GM23338 (cell line): ENCODE results near the gene DIO1. TPM values are rescaled to one million over a fixed set of nuclear protein-coding genes. Genes with fewer than 3 reads are reported as not detected.
A peak's percentile ranks its signal among the peaks of the same experiment; 100 is the strongest.

Experiments
- ATAC-seq: fragments of 200-7000 bp; cut with Tn5 transposase; 3 replicates; pipeline ENCODE4 v1.9.1; 2020
- DNase-seq: peaks from one replicate; pipeline ENCODE4 v3.0.0-alpha.2; 2015; ENCODE audit warnings: low spot score
- H2AFZ ChIP-seq: fragments of 200-600 bp; sonication (generic); 2 replicates; pipeline ENCODE4 v1.8.0; 2016; ENCODE audit warnings: antibody characterized with exemption, mild to moderate bottlenecking, moderate library complexity
- H3F3A ChIP-seq: fragments of 200-600 bp; sonication (generic); replicated peaks from 2 replicates; pipeline ENCODE4 v1.8.0; 2017; ENCODE audit warnings: antibody characterized with exemption, mixed run types, low read depth
- H3K27ac ChIP-seq: fragments of 200-600 bp; sonication (generic); 2 replicates; pipeline ENCODE4 v1.6.1; 2016; ENCODE audit warnings: low read depth
- H3K27me3 ChIP-seq: fragments of 200-600 bp; sonication (generic); 2 replicates; pipeline ENCODE4 v1.8.0; 2016; ENCODE audit warnings: mild to moderate bottlenecking, mixed run types, moderate library complexity; ENCODE audit not compliant: insufficient read depth
- H3K36me3 ChIP-seq: fragments of 200-600 bp; sonication (generic); 2 replicates; pipeline ENCODE4 v1.8.0; 2016; ENCODE audit warnings: mild to moderate bottlenecking; ENCODE audit not compliant: insufficient read depth
- H3K4me1 ChIP-seq: fragments of 200-600 bp; sonication (generic); 2 replicates; pipeline ENCODE4 v1.8.0; 2016; ENCODE audit warnings: mild to moderate bottlenecking, moderate library complexity; ENCODE audit not compliant: insufficient read depth
- H3K4me2 ChIP-seq: fragments of 200-600 bp; sonication (generic); 2 replicates; pipeline ENCODE4 v1.7.1; 2017; ENCODE audit warnings: mixed run types
- H3K4me3 ChIP-seq: fragments of 200-600 bp; sonication (generic); 2 replicates; pipeline ENCODE4 v1.6.1; 2016; ENCODE audit warnings: mixed run types
- H3K79me2 ChIP-seq: fragments of 200-600 bp; sonication (generic); replicated peaks from 2 replicates; pipeline ENCODE4 v1.8.0; 2017; ENCODE audit warnings: mild to moderate bottlenecking; ENCODE audit not compliant: insufficient read depth
- H3K9me2 ChIP-seq: fragments of 200-600 bp; sonication (generic); 2 replicates; pipeline ENCODE4 v1.8.0; 2017; ENCODE audit not compliant: insufficient read depth
- H4K20me1 ChIP-seq: fragments of 200-600 bp; sonication (generic); replicated peaks from 2 replicates; pipeline ENCODE4 v1.8.0; 2017; ENCODE audit warnings: mild to moderate bottlenecking; ENCODE audit not compliant: insufficient read depth
- H3K27ac Mint-ChIP-seq: 2 replicates; pipeline ENCODE4 v1.8.0; 2020; ENCODE audit warnings: inconsistent platforms, mild to moderate bottlenecking, moderate library complexity, mixed read lengths
- H3K27me3 Mint-ChIP-seq: 3 replicates; pipeline ENCODE4 v1.8.0; 2022; ENCODE audit warnings: low read depth, mild to moderate bottlenecking, moderate library complexity, mixed read lengths, inconsistent platforms; ENCODE audit not compliant: insufficient read depth, poor library complexity
- H3K36me3 Mint-ChIP-seq: 3 replicates; pipeline ENCODE4 v1.8.0; 2021; ENCODE audit warnings: low read depth, mild to moderate bottlenecking, inconsistent platforms, moderate library complexity, mixed read lengths
- H3K4me1 Mint-ChIP-seq: 3 replicates; pipeline ENCODE4 v1.8.0; 2020; ENCODE audit warnings: mild to moderate bottlenecking, inconsistent platforms, mixed read lengths
- H3K4me3 Mint-ChIP-seq: 3 replicates; pipeline ENCODE4 v1.8.0; 2021; ENCODE audit warnings: moderate library complexity, mild to moderate bottlenecking, inconsistent platforms, mixed read lengths
- H3K9me3 Mint-ChIP-seq: 3 replicates; pipeline ENCODE4 v1.8.0; 2020; ENCODE audit warnings: moderate library complexity, mild to moderate bottlenecking, inconsistent platforms, mixed read lengths
- CREB1 ChIP-seq: fragments of 250-450 bp; sonication (Bioruptor Pico); IDR thresholded peaks from 2 replicates; pipeline ENCODE4 v1.5.0; 2020; ENCODE audit warnings: low read depth, mild to moderate bottlenecking, moderate library complexity
- CTCF ChIP-seq, 2 experiments: fragments of 200-600 bp in 1 of 2; sonication (generic) in 1 of 2; conservative IDR thresholded peaks; 2 replicates each; pipeline versions ENCODE4 v1.5.1 to v1.6.1; 2016 to 2017; ENCODE audit warnings: antibody characterized with exemption in 2 of 2, low read depth in 2 of 2, mild to moderate bottlenecking in 2 of 2, moderate library complexity in 1 of 2
- ETS1 ChIP-seq: IDR thresholded peaks from 2 replicates; pipeline ENCODE4 v1.6.1; 2016; ENCODE audit warnings: antibody characterized with exemption
- EZH2 ChIP-seq: fragments of 200-600 bp; sonication (generic); IDR thresholded peaks from one replicate; pipeline ENCODE4 v1.8.0; 2017; ENCODE audit warnings: antibody characterized with exemption, mild to moderate bottlenecking, low read depth; ENCODE audit not compliant: unreplicated experiment
- EZH2phosphoT487 ChIP-seq: fragments of 200-600 bp; sonication (generic); IDR thresholded peaks from one replicate; pipeline ENCODE4 v1.8.1; 2018; ENCODE audit warnings: antibody characterized with exemption; ENCODE audit not compliant: unreplicated experiment
- JUNB ChIP-seq: IDR thresholded peaks from one replicate; pipeline ENCODE4 v1.6.1; 2016; ENCODE audit warnings: antibody characterized with exemption; ENCODE audit not compliant: unreplicated experiment
- NANOG ChIP-seq: IDR thresholded peaks from 2 replicates; pipeline ENCODE4 v1.6.1; 2016; ENCODE audit warnings: antibody characterized with exemption, borderline replicate concordance
- POLR2AphosphoS5 ChIP-seq: IDR thresholded peaks from 2 replicates; pipeline ENCODE4 v1.6.1; 2016; ENCODE audit warnings: antibody characterized with exemption, low read depth
- REST ChIP-seq: IDR thresholded peaks from one replicate; pipeline ENCODE4 v1.6.1; 2018; ENCODE audit warnings: antibody characterized with exemption; ENCODE audit not compliant: unreplicated experiment
- STAT1 ChIP-seq: IDR thresholded peaks from one replicate; pipeline ENCODE4 v1.6.1; 2016; ENCODE audit warnings: antibody characterized with exemption; ENCODE audit not compliant: unreplicated experiment
- ZNF114 ChIP-seq: fragments of 250-450 bp; sonication (Bioruptor Pico); IDR thresholded peaks from 2 replicates; pipeline ENCODE4 v1.5.0; 2020; ENCODE audit warnings: mild to moderate bottlenecking, moderate library complexity
- ZNF331 ChIP-seq: fragments of 250-450 bp; sonication (Bioruptor Pico); IDR thresholded peaks from 2 replicates; pipeline ENCODE4 v1.5.0; 2020; ENCODE audit warnings: low read depth, mild to moderate bottlenecking, moderate library complexity
- ZNF462 ChIP-seq: fragments of 250-450 bp; sonication (Bioruptor Pico); IDR thresholded peaks from 2 replicates; pipeline ENCODE4 v1.5.0; 2020; ENCODE audit warnings: mild to moderate bottlenecking, moderate library complexity
- polyA plus RNA-seq: library from polyadenylated mRNA; unstranded; fragments of >200 nt; fragmentation: Nextera tagmentation; extraction: Ambion mirVana; gene quantifications from 2 replicates; pipeline ENCODE4 v1.2.1, GENCODE V29; 2016
- total RNA-seq: library from RNA; depleted of rRNA; stranded (reverse); fragments of >200 nt; shearing (Covaris generic); gene quantifications from 2 replicates; pipeline ENCODE4 v1.2.3, GENCODE V29; 2014

DIO1 gene
- total and polyA plus RNA-seq, 2 experiments from 2014 or later, result 0.27 TPM; not detected in 1

- Mint-ChIP-seq H3K27ac (no peak overlapping the region), H3K9me3 (no peaks in the 10 kb centered on the region), H3K27me3 (peaks cover 3% of the 10 kb centered on the region), H3K36me3 (peaks cover 19% of the 10 kb centered on the region), H3K4me1 (peaks cover 58% of the 10 kb centered on the region), H3K4me3 (peak overlapping the region; percentile 89; the same call in 2 of the 3 replicates)
- Histone ChIP-seq H3K27me3 (no peaks in the 10 kb centered on the region), H3F3A (no peaks in the 10 kb centered on the region), H3K4me1 (peaks cover 47% of the 10 kb centered on the region), H3K9me2 (no peaks in the 10 kb centered on the region), H3K4me2 (peak overlapping the region; percentile 91), H3K36me3 (peaks cover 8% of the 10 kb centered on the region; the same call in 1 of the 2 replicates), H3K27ac (no peak overlapping the region), H3K4me3 (no peak overlapping the region), H2AFZ (no peak overlapping the region), H4K20me1 (peaks cover 12% of the 10 kb centered on the region), H3K79me2 (peaks cover 61% of the 10 kb centered on the region)
- TF ChIP-seq CTCF (conservative IDR thresholded peaks at IDR 0.05; ENCODE audit: low read depth in 2 of 2) (no peak), POLR2AphosphoS5 (no peak), EZH2phosphoT487 (no peak), ZNF462 (no peak), REST (no peak), JUNB (no peak), ZNF331 (CRISPR knock-in tag) (no peak), NANOG (no peak), STAT1 (no peak), ZNF114 (CRISPR knock-in tag) (no peak), CREB1 (CRISPR knock-in tag) (no peak), EZH2 (no peak), ETS1 (no peak)
- ATAC-seq (no peak), DNase-seq (no peak)
Observed at GRCh38 chr1:53948291-53948690, 54.3 kb downstream of the DIO1 start.
